GM21528 (cell line): ENCODE data around the gene PRPSAP2.
"Not testable (repeated sequence)": the region's sequence is repeated elsewhere in the genome, so short reads cannot be mapped to it uniquely, and the experiment has no call there.

Experiments
- ATAC-seq: cut with Tn5 transposase; IDR thresholded peaks from one replicate; pipeline ENCODE4 v1.9.1; 2021; ENCODE audit warnings: mild to moderate bottlenecking, moderate library complexity; ENCODE audit not compliant: unreplicated experiment, low FRiP score

The PRPSAP2 gene

GRCh38 chr17:18937981-18938691 is 80.2 kb downstream of the PRPSAP2 start:
- ATAC-seq: no peak

- no peak for ATAC-seq
Observed at GRCh38 chr17:18938692-18939023, 80.7 kb downstream of the PRPSAP2 start.

GRCh38 chr17:18944646-18945045 is 86.7 kb downstream of the PRPSAP2 start:
- no peak for ATAC-seq

GRCh38 chr17:18946536-18946935 is 88.6 kb downstream of the PRPSAP2 start:
- no peak for ATAC-seq

GRCh38 chr17:18947866-18948265 is 89.9 kb downstream of the PRPSAP2 start:
- no peak for ATAC-seq

GRCh38 chr17:18948476-18949006 is 90.6 kb downstream of the PRPSAP2 start:
- no peak for ATAC-seq

- ATAC-seq: no peak
Observed at GRCh38 chr17:18949566-18949965, 91.6 kb downstream of the PRPSAP2 start.

- ATAC-seq: no peak
Observed at GRCh38 chr17:18950346-18950745, 92.4 kb downstream of the PRPSAP2 start.

GRCh38 chr17:18950944-18951905 is 93.3 kb downstream of the PRPSAP2 start:
- ATAC-seq: no peak

GRCh38 chr17:18951941-18952842 is 94.3 kb downstream of the PRPSAP2 start, which contains the start of gene SLC5A10:
TSS of gene SLC5A10 (plus strand) at chr17:18952165. CDS start at chr17:18952206, 41 bp downstream.
- ATAC-seq: no peak

- ATAC-seq: no peak
Observed at GRCh38 chr17:18953231-18953728, 95.3 kb downstream of the PRPSAP2 start.

- ATAC-seq: no peak
Observed at GRCh38 chr17:18954321-18954720, 96.4 kb downstream of the PRPSAP2 start.

- no peak for ATAC-seq
Observed at GRCh38 chr17:18955009-18955408, 97.1 kb downstream of the PRPSAP2 start.

- ATAC-seq: not testable (repeated sequence)
Observed at GRCh38 chr17:18956021-18956420, 98.1 kb downstream of the PRPSAP2 start.

- ATAC-seq: no peak
Observed at GRCh38 chr17:18956581-18956980, 98.7 kb downstream of the PRPSAP2 start.

- no peak for ATAC-seq
Observed at GRCh38 chr17:18957831-18958230, 99.9 kb downstream of the PRPSAP2 start.

- no peak for ATAC-seq
Observed at GRCh38 chr17:18958611-18959010, 100.7 kb downstream of the PRPSAP2 start.

GRCh38 chr17:18959071-18959844 is 101.3 kb downstream of the PRPSAP2 start:
- no peak for ATAC-seq

- ATAC-seq: no peak
Observed at GRCh38 chr17:18959845-18960240, 101.9 kb downstream of the PRPSAP2 start.
